Heart left ventricle (tissue), 13 donors: Measurements from ENCODE around the gene STX16.

Experiments used
- POLR2A ChIP-seq, 2 donors: fragments of 450-650 bp; IDR thresholded peaks; one replicate each; pipeline ENCODE4 v1.6.1; 2017; ENCODE audit warnings: antibody characterized with exemption in 2 of 2, mild to moderate bottlenecking in 2 of 2, moderate library complexity in 2 of 2
- TF ChIP-seq, protein P1 (sequence below), 12 donors: fragments of 200-600 bp; sonication (generic) in 4 of 12; IDR thresholded peaks; one replicate each; pipeline versions ENCODE4 v1.5.0 to v1.8.0; 2018 to 2022; ENCODE audit warnings: antibody characterized with exemption in 12 of 12, mild to moderate bottlenecking in 5 of 12
- donor health status: ischemic (EF 13 %, LVEDD 7.1; RV severe dilation, severe dysfunction).
- donor health status: DM: no; HTN: yes; CAD: no.
- donor health status: DM: no; HTN: no; CAD: no.
- donor health status: ischemic (EF 25% LVEDD 6.9; RV normal size, moderate dysfunction).
- donor health status: ischemic (EF 25% LVEDD 5.7; RV mildly dilated, moderate dysfunction).
- donor health status: ischemic (EF 35%, LVEDD 5.7; RV mildly dilated, moderate dysfunction).
- donor health status: nonischemic (EF 11% LVEDD 7.7; RV severe dilation, severe dysfunction).
- donor health status: DM: yes; HTN: yes; CAD: no.
- donor health status: PGD.
- donor health status: ischemic (EF 29% LVEDD 5.4; RV normal size, mild dysfunction).
- donor health status: nonischemic (EF 23%, LVEDD 6.1; RV moderate dilation, normal function).

DNA sequence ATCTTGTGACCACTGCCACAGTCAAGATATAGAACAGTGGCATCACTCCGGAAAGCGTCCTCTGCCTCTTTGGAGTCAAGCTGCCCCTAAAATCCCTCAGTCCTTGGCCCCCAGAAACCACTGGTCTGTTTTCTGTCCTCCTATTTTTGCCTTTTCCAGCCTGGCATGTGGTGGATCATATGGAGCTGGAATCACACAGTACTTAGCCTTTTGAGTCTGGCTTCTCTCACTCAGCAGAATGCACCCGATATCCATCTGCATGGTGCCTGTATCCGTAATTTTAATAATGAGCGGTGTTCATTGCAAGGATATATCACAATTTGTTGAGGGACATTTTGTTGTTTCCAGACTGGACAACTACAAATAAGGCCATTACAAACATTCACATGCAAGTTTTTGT lies 49.0 kb upstream of the STX16 start:
- TF ChIP-seq, protein P1, sequence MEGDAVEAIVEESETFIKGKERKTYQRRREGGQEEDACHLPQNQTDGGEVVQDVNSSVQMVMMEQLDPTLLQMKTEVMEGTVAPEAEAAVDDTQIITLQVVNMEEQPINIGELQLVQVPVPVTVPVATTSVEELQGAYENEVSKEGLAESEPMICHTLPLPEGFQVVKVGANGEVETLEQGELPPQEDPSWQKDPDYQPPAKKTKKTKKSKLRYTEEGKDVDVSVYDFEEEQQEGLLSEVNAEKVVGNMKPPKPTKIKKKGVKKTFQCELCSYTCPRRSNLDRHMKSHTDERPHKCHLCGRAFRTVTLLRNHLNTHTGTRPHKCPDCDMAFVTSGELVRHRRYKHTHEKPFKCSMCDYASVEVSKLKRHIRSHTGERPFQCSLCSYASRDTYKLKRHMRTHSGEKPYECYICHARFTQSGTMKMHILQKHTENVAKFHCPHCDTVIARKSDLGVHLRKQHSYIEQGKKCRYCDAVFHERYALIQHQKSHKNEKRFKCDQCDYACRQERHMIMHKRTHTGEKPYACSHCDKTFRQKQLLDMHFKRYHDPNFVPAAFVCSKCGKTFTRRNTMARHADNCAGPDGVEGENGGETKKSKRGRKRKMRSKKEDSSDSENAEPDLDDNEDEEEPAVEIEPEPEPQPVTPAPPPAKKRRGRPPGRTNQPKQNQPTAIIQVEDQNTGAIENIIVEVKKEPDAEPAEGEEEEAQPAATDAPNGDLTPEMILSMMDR (IDR thresholded peaks at IDR 0.05): no peak
- TF ChIP-seq POLR2A (IDR thresholded peaks at IDR 0.05): no peak
